GM13976 (cell line): Measurements from ENCODE around the gene CHMP5.
A peak's percentile ranks its signal among the peaks of the same experiment; 100 is the strongest.

Source experiments
- DNase-seq: peaks from one replicate; pipeline ENCODE4 v3.0.0; 2012; ENCODE audit warnings: low spot score
- in situ Hi-C: fragments of 300-500 bp; cut with MboI; formaldehyde crosslinking; loops from one replicate; pipeline ENCODE4 v1.12.0; 2022; ENCODE audit warnings: low sequenced_read_pairs, mixed read lengths, inconsistent platforms; ENCODE audit not compliant: unreplicated experiment
- TF ChIP-seq, protein P1 (sequence below): IDR thresholded peaks from 2 replicates; pipeline ENCODE4 v1.5.1; 2012; ENCODE audit warnings: borderline replicate concordance, mild to moderate bottlenecking; ENCODE audit not compliant: insufficient read depth; ENCODE audit errors: extremely low read depth, missing control alignments, control extremely low read depth

Gene CHMP5

DNA sequence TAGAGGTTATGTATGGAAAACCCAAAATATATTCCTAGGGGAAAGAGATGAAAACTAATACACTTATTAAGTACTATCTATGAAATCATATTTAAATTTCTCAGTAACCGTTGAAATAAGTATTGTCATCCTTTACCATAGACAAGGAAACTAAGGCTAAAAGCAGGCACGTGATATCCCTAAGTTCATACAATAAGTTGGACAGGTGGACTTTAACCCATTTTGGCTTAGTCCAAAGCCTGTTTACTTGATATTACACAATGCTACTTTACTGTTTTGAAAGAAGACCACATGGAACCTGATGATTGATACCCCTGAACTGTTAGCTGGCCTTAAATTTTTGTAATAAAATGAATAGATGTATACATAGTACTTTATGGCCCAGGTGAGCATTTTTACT, 28.9 kb downstream of the CHMP5 start:
- no peak for DNase-seq
- TF ChIP-seq, protein P1, sequence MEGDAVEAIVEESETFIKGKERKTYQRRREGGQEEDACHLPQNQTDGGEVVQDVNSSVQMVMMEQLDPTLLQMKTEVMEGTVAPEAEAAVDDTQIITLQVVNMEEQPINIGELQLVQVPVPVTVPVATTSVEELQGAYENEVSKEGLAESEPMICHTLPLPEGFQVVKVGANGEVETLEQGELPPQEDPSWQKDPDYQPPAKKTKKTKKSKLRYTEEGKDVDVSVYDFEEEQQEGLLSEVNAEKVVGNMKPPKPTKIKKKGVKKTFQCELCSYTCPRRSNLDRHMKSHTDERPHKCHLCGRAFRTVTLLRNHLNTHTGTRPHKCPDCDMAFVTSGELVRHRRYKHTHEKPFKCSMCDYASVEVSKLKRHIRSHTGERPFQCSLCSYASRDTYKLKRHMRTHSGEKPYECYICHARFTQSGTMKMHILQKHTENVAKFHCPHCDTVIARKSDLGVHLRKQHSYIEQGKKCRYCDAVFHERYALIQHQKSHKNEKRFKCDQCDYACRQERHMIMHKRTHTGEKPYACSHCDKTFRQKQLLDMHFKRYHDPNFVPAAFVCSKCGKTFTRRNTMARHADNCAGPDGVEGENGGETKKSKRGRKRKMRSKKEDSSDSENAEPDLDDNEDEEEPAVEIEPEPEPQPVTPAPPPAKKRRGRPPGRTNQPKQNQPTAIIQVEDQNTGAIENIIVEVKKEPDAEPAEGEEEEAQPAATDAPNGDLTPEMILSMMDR: no peak
- in situ Hi-C loops: no loop called here

GRCh38 chr9:33294670-33295432, 30.0 kb downstream of the CHMP5 start:
- DNase-seq: no peak

DNA sequence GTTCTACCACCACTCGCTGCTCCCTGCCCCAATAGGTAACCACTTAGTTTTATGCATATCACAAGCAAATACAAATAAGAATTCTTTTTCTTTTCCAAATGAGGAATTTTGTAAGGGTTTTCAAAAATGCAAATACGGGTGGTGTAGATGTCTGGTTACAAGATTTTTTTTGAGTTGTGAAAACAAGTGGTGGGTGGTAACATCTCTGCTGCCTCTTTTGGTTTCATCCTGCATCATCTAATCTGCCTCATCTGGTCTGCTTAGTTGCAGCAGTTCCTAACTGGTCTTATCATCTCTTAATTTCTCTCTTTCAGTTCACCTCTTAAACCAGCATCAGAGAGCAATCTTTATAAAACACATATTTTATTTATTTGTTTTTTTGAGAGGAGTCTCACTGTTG, 30.7 kb downstream of the CHMP5 start:
- in situ Hi-C loops: no loop called here
- peak; percentile 60 for DNase-seq
- TF ChIP-seq, protein P1: no peak

More at GRCh38 chr9:33294670-33295432, 30.0 kb downstream of the CHMP5 start:
- in situ Hi-C loops: no loop called here
- TF ChIP-seq, protein P1: no peak

DNA sequence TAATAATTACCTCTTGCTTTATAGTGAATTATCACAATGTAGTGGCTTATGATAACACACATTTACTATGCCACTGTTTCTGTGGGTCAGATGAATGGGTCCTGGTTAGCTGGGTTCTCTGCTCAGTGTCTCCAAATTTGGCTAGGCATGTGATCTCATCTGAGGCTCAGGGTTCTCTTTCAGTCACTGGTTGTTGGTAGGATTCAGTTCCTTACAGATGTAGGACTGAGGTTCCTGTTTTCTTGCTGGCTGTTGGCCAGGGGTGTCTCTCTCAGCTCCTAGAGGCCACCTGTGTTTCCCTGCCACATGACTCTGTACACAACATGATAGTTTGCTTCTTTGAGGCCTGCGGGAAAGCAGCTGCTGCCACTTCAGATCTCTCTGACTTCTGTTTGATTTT, 32.6 kb downstream of the CHMP5 start:
- peak; percentile 54 for DNase-seq
- in situ Hi-C loops: no loop called here
- TF ChIP-seq, protein P1: no peak

DNA sequence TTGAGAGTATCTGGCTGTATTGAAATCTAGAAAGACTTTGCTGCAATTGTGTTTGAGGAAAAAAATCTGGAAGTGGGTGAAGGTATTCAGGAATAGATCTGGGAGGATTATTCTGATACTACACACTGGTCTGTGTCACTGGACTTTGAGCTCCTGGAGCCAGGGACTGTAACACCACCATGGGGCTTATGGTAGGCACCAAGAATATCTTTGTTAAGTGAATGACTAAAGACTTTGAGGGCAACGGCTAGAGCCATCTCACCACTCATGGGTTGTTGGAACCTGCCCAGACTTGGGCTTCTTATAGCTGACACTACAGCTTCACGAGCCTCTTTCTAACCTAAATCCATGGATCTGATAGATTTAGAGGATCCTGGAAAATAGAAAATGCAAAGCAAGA, 35.7 kb downstream of the CHMP5 start:
- TF ChIP-seq, protein P1: no peak
- no peak for DNase-seq
- in situ Hi-C loops: no loop called here

- TF ChIP-seq, protein P1: no peak
- DNase-seq: peak; percentile 29
- in situ Hi-C loops: no loop called here
Measured at GRCh38 chr9:33304362-33304761, 39.5 kb downstream of the CHMP5 start.
